ENCODE results near the gene ZNF385B. TPM values are rescaled to one million over a fixed set of nuclear protein-coding genes. Genes with fewer than 3 reads are reported as not detected.
"Not testable (repeated sequence)": the region's sequence is repeated elsewhere in the genome, so short reads cannot be mapped to it uniquely, and the experiment has no call there.

Gene ZNF385B
- total RNA-seq, 1 donor from 2014 or later: 18.4 TPM

DNA sequence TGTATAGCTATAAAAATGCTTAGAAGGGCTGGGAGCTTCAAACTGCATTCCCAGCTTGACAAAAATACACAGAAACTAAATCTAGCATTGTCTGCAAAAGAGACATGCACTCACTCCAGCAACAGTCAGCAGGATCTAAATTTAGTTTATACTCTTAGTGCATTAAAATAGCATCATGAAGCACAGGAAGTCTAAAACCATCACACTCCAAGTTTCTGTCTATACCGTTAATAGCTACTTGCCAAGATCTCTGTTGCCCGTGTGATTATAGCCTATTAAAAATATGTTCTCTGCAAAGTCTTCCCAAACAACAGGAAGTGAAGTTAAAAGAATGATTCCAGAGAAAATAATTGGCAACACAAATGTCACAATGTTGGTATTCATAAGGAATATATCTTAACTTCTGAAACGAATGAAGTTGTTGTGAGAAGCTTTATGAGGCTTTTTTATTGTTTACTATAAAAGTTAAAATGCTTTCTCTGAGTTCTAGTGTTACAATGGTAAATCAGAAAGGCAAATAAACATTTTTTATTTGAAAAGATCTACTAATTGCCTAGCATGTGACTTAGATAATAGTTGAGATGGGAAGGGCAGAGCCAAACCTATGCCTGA, 184.2 kb downstream of the ZNF385B start:
- DNase-seq: no peak

DNA sequence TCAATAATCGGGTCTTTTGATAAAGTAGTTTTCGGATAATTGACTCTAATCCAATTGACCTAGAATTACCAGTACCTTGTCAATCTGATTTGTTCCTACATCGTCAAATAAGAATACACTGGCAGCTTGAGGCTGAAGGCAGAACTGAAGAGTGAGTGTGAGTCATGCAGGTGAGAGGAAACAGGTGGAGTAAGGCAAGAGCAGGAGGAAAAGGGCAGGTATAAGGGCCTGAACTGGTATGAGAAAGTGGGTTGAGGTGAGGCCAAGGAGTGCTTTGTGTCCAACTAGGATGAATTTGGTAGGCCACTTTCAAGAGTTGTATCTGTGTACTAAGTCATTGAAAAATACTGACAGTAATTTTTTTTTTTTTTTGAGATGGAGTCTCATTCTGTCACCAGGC, 186.0 kb downstream of the ZNF385B start:
- no peak for DNase-seq

DNA sequence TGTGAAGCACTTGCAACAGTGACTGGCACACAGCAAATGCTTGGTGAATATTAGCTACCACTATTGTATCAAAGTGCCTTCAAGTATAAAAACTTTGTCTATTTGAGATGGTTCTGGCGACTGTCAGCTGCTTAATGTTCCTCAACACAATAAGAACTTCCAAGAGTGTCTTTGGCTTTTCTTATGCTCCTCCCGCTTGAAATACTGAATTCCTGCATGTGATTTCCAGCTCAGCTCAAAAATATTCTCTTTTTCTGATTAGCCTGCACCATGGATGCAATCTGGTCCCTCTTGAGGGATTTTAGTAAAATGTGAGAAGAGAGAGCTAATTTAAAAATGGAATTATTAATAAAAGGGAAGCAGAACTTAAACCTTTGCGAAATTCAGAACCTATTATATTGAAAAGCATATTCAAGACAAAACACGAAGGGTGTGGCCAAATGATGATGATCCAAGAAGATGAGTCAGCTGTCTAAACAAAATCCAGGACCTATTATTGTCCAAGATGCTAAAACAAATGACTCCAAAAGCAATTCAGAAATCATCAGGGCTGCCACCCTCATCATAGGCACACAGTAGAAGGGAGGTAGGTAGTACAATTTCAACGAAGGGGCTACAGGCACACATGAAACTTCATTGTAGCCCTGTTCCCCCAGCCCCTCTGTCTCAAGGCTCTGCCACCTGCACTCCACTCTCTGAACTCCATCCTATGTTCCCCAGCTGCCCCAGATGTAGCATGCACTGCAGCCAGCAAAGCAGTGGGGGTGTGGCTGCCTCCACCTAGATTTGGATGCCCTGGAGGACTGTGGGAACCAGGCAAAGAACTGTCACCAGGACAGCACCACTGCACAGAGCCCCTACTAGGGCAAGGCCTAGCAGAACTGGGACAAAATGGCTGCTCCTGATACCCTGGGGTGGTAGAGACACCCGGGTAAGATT, 190.1 kb downstream of the ZNF385B start:
- no peak for DNase-seq

DNA sequence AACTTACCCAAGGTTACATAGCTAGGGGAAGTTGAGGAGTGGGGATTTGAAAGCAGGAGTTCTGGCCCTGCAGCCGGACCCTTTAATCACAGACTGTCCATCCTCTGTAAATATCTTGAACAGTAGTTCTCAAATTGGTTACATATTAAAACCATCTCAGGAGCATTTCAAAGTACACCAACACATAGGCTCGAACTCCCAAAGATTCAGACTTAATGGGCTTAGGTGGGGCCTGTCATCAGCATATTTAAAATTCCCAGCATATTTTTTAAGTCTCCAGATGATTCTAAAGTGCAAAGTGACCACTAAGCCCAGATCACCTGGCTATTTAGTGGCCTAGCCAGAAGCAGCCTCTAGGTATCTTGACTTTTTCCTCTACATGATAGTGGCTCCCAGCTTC, 192.2 kb downstream of the ZNF385B start:
- DNase-seq: no peak

DNA sequence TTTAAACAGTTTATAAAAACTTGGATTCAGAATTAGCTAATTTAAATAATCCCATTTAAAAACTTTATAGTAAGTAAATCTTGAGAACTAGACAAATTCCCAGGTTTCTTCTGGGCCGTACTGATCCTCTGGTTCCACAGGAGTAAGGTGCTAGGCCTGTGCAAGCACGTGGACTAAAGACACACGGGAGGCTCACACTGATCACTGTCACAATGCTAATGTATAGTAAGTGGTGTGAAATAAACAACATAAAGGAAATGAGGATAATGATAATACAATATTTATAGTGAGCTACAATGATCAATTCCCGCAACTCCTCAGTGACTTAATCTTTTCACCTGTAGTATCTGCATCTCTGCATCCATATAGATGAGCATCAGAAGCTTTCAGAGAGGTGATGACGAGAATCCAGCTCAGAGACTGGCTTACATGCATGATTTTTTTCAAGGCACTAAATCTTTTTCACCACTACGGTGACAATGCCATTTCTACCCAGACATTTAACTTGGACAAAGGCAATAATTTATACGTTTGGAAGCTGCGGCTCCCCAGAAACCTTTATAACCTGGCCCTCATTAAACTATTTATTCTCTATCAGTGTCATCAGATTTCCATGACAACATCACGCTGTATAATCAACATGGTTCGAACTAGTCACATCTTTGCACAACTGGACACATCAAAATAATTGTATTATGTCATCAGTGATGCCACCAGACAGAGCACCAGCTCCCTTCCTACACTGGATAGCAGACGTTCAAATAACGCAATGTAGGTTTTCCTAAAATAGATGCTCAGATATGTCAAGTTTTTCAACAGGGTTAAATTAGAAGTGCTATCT, 196.2 kb downstream of the ZNF385B start:
- DNase-seq: no peak

DNA sequence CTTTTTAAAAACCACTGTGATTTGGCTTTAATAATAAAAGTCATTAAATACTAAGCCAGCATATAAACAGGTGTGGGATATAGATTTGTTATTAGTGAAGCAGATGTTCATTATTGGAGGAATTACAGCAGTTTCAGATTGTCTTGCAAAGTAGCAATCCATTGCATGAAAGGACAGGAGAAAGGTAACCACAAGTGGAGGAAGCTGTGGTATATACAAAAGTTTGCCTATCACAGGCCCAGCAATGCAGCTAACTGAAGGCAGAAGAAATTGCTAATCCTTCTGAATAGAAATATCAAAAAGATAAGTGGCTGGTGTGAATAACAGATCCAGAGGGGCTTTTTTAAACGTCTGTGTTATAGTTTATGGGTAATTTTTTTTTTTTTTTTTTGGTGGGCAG, 199.4 kb downstream of the ZNF385B start:
- DNase-seq: no peak

DNA sequence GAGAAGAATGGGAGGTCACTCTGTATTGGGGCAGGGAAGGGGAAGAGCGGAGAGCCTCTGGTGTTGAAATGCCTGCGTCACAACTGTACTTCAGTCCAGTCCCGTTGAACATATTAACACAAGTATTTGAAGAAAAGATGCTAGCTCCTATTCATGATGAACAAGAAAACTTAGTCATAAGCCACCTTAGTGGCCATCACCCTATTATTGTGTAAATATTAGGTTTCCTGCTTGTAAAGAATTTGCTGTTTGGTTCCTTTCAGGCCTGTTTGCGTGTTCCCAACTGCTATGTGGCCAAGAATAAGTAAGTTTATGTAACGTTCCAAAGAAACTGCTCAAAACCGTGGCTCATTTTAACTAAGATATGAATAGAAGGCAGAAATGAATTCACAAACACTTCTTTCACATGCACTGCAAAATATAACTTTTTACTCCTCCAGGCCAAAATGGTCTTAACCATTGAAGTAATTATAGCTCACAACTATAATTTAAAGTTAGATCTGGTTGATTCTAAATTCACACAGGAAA, 204.3 kb downstream of the ZNF385B start:
- no peak for DNase-seq

DNA sequence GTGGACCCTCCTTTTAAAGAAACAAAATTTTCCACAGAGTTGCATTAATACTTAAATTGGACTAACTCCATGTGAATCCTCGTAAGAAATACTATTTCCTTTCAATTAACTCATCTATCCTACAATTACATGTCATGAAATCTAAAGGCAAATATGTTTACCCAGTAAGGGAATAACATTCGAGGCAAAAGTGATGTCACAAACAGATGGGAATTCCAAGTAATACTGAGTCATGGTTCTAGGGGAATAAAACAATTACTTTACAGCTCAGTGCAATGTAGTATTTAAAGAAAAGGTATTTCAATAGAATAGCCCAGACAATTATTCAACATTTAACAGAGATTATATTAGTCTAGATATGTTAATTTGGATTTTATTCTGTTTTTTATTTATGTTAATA, 205.8 kb downstream of the ZNF385B start:
- DNase-seq: no peak

DNA sequence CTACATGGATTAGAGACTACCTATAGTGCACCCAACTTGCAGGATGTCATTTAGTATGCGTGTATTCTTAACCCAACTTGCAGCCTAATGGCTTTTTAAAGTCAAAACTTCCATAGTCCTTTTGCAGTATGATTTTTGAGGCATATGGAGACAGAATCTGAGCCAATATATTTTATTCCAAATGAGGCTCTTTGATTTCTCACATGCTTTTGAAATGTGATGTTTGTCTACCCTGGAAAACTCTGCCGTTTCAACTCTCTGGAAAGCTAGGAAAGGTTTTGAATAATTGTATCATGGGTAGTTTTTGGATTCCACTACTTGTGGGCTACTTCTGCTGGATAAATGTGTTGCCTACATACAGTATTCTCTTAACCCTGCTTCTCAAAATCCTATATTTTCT, 206.6 kb downstream of the ZNF385B start:
- DNase-seq: no peak

DNA sequence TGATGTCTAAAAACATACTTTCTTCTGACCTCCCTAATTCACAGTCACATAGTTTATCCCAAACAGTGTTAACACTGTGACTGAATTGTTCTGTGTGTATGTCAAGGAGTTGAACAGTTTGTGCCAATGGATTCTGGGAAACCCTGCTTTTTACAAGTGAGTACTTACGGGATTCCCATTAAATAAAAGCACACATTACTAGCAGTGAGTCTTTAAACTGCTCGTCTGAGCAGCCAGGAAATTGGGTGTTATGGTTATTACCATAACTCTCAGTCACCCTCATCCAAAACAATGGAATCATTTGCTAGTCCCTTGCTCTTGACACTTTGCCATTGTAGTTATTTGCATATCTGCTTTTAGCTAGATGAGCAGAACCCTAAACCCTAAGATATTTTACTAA, 209.1 kb downstream of the ZNF385B start:
- DNase-seq: no peak

DNA sequence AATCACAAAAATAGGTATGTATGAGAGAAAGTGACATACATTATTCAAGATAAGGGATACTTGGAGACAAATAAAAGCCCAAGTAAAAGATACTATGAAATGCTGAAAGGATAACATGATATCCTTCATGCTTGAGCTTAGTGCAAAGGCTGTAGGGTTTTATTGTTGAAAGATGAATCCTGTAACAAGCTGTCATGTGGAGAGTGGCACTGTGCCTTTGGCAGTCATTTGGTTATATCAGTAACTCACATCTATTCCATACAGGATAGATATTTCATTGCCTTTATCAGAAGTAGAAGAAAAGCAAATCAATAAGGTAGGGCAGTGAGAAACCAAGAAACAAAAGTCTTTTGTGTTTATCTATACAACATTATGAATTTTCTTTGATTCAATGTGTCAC, 211.0 kb downstream of the ZNF385B start:
- no peak for DNase-seq

DNA sequence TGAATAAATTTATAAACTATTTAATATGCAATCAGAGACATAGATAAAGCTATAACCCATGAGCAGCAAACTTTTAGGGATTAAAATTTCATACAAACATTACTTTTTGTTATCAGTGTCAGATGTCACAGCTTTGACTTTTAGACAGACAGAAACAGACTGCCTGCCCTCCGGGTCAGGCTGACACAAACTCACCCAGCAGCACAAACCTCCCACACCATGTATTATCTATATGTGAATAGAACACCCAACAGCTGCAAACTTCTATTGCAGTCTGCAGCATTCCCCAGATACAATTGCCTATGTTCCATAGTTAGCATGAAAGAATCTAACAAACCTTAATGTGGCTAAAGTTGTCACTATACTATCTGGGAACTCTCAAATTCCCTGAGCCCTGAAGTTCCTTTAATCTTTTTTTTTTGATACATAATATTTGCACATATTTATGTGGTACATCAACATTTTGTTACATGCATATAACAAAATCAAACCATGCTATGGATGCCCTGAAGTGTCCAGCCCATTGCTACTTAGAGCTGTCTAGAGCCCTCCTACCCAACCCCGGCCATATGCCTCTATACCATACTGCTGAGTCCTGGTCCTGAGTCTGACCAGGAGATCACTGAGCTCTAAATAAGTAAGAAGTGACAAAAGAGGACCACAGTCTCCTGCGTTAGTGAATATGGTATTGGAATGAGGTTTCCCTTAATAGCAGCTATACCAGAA, 214.4 kb downstream of the ZNF385B start:
- no peak for DNase-seq

DNA sequence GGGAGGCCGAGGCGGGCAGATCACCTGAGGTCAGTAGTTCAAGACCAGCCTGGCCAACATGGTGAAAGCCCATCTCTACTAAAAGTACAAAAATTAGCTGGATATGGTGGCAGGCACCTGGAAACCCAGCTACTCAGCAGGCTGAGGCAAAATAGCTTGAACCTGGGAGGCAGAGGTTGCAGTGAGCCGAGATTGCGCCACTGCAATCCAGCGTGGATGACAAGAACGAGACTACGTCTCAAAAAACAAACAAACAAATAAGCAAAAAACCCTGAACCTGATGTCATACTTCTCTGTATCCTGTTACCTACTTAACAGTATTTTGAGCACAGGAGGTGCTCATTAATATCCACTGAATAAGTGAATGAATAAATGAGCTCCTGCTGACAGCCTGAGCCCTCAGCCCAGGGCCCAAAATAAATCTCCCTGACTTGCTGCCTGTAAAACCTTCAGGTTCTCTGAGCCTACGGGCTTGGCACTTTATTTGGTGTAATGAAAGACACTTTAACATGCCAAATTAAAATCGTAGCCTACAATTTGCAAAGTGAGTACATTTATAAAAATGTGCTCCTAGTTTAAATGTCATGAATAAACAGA, 215.1 kb downstream of the ZNF385B start:
- DNase-seq: no peak

DNA sequence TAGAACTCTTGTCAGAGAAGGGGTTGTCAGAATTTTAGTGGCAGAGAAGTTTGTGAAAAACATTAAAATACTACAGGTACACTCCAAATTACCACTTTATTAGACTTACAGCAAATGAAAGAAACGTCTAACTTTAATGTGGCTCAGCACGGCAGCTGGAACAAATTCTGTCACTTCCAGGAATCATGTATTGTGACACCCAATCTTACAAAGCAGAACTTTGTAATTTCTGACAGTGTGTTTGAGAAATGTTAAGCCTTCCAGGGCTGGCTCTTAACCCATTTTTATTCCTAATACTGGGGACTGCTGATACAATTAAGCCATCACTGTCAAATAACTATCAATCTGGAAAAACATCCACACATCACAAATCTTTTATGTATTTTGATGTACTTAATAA, 216.4 kb downstream of the ZNF385B start:
- DNase-seq: no peak

DNA sequence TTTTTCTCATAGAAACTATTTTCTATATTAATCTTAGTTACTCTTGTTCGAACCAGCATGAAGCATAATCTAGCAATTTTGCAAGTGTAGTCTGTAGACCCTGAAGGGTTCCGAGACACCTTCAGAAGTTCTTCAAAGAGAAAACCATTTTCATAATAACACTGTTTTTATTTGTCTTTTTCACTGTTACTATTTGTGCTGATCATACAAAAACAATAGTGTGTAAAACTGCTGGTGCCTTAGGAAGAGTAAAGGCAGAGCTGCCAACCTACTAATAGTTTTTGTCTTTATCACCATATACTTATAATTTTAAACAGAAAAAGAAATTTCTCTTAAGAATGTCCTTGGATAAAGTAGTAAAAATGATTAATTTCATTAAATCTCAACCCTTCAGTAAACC, 218.9 kb downstream of the ZNF385B start:
- no peak for DNase-seq

DNA sequence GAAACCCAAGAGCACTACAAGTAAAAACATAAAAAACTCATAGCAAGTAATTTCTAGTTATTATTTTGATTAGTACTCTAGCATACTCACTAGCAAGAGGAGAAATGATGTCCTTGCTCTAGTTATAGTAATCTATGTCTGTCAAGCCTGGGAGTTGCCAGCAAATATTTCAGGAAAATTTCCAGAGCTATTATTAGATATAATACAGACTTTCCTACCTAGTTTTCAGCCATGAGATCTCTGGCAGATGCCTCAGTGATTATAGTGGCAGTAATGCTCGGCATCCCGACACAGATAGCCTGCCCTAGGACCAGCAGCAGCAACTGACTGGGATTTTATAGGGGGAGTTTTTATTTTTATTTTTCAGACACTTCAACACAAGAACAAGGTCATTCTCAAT, 224.4 kb downstream of the ZNF385B start:
- DNase-seq: no peak

DNA sequence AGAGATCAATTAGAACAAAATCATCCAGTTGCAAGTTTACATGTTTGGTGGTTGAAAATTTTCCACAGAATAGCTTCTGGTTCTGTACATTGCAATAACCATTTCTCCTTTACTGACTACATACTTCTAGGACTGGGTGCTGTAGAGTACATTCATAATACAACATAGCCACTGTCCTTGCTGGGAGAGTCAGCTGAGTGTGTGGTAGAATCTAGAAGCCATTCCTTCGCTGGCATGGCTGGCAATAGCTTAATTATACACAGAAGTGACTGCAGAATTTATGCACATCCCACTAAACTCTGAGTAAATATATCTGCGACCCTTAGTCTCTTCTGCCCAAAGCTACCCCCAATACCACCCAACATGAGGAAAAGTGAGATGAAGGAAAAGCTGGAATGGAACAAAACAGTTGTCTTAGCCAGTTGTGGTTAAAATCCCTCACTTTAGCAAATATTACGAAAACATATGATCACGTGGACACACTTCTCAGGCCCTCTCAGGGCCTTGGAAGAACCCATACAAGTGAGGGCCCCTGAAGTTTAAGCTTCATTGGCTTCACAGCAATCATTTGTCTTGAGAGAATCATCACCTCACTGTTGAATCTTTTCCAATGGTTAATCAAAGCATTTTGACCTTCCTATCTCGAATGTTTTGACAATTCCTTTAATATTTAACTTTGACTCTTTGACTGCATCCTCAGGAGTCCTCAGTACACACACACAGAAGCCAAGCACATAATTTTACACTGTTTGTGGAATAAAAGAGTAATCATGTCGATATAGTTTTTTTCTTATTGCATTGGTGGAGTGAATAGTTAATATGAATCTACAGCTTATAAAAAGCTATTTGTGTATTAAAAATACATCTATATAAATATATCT, 225.1 kb downstream of the ZNF385B start:
- DNase-seq: no peak

DNA sequence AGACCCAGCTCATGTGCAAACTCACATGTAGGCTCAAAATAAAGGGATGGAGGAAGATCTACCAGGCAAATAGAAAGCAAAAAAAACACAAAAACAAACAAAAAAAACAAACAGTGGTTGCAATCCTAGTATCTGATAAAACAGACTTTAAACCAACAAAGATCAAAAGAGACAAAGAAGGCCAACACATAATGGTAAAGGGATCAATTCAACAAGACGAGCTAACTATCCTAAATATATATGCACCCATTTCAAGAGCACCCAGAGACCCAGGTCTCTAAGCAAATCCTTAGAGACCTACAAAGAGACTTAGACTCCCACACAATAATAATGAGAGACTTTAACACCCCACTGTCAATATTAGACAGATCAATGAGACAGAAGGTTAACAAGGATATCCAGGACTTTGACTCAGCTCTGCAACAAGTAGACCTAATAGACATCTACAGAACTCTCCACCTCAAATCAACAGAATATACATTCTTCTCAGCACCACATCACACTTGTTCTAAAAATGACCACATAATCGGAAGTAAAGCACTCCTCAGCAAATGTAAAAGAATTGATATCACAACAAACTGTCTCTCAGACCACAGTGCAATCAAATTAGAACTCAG, 229.5 kb downstream of the ZNF385B start:
- not testable (repeated sequence) for DNase-seq

DNA sequence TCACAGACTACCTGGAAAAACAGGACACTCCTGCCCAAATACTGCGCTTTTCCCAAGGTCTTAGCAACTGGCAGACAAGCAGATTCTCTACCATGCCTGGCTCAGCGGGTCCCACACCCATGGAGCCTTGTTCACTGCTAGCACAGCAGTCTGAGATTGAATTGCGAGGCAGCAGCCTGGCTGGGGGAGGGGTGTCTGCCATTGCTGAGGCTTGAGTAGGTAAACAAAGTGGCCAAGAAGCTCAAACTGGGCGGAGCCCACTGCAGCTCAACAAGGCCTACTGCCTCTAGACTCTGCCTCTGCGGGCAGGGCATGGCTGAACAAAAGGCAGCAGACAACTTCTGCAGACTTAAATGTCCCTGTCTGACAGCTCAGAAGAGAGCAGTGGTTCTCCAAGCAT, 231.6 kb downstream of the ZNF385B start:
- DNase-seq: not testable (repeated sequence)

DNA sequence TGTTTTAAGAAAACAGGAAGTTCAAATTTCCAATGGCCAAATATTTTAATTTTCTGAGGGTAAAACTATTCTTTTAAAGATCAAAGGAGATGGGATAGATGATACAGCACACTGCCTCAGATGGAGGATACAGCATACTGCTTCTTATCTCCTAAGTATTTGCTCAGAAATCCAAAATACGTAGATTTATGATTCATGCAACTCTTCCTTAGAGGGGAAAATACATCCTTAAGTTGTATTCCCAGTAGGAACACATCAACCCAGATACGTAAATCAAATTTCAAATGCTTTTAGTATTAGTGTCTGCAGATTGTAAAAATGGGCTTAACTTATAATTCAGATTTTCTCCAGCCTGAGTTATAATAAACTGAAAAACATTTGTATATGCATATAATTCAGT, 235.2 kb downstream of the ZNF385B start:
- DNase-seq: no peak

Data from occipital lobe (tissue), 2 donors.